Ascending aorta (tissue), 2 donors: ENCODE data around the gene BIRC5. TPM values are rescaled to one million over a fixed set of nuclear protein-coding genes. Genes with fewer than 3 reads are reported as not detected.

Source experiments
- DNase-seq, 2 donors: peaks; one replicate each; pipeline ENCODE4 v3.0.0-alpha.2; 2019; ENCODE audit warnings: low spot score in 2 of 2
- H3K27ac ChIP-seq, 2 donors: fragments of 200-600 bp; sonication (generic); one replicate each; pipeline ENCODE4 v1.5.1; 2016 to 2017; ENCODE audit warnings: mild to moderate bottlenecking in 1 of 2
- H3K27me3 ChIP-seq: fragments of 200-600 bp; sonication (generic); one replicate; pipeline ENCODE4 v1.5.1; 2017
- H3K36me3 ChIP-seq, 2 donors: fragments of 200-600 bp; sonication (generic); one replicate each; pipeline ENCODE4 v1.5.1; 2016
- H3K4me1 ChIP-seq, 2 donors: fragments of 200-600 bp; sonication (generic); one replicate each; pipeline ENCODE4 v1.5.1; 2016 to 2017; ENCODE audit warnings: mild to moderate bottlenecking in 1 of 2
- H3K4me3 ChIP-seq, 2 donors: fragments of 200-600 bp; sonication (generic); one replicate each; pipeline ENCODE4 v1.5.1; 2016 to 2017; ENCODE audit warnings: mild to moderate bottlenecking in 1 of 2
- H3K9me3 ChIP-seq, 2 donors: fragments of 200-600 bp; sonication (generic); one replicate each; pipeline ENCODE4 v1.5.1; 2016
- CTCF ChIP-seq, 3 experiments: fragments of 200-600 bp in 2 of 3; fragments of 450-650 bp in 1 of 3; sonication (generic) in 2 of 3; IDR thresholded peaks; one replicate each; pipeline ENCODE4 v1.5.1; 2016 to 2019; ENCODE audit warnings: antibody characterized with exemption in 3 of 3, mild to moderate bottlenecking in 1 of 3, moderate library complexity in 1 of 3
- intact Hi-C: fragments of 100-400 bp; cut with DNase I; formaldehyde crosslinking; loops from one replicate; pipeline ENCODE4 v1.15.1; 2023
- total RNA-seq: library from RNA; depleted of rRNA; stranded (reverse); fragments of >200 nt; gene quantifications from one replicate; pipeline ENCODE4 v1.1.0, GENCODE V29; 2016

The BIRC5 gene
- total RNA-seq, 1 donor from 2014 or later: 0.11 TPM

GRCh38 chr17:78210111-78210510, 3.9 kb upstream of the BIRC5 start:
- Histone ChIP-seq H3K27me3 (no peaks in the 10 kb centered on the region), H3K36me3 (peaks cover 0 to 4% of the 10 kb centered on the region in 2 donors)
- TF ChIP-seq CTCF (IDR thresholded peaks at IDR 0.05): no peak

GRCh38 chr17:78211032-78211431, 3.0 kb upstream of the BIRC5 start:
- no peak for TF ChIP-seq CTCF (IDR thresholded peaks at IDR 0.05)
- Histone ChIP-seq H3K9me3 (no peaks in the 10 kb centered on the region), H3K27me3 (no peaks in the 10 kb centered on the region), H3K4me1 (peaks cover 4 to 5% of the 10 kb centered on the region in 2 donors), H3K27ac (no peak overlapping the region), H3K4me3 (no peak overlapping the region), H3K36me3 (peaks cover 0 to 4% of the 10 kb centered on the region in 2 donors)
- DNase-seq: no peak
- intact Hi-C loops: no loop called here

More at GRCh38 chr17:78210111-78210510, 3.9 kb upstream of the BIRC5 start:
- no peak for DNase-seq
- Histone ChIP-seq H3K27ac (no peak overlapping the region), H3K4me1 (peaks cover 4 to 5% of the 10 kb centered on the region in 2 donors), H3K9me3 (no peaks in the 10 kb centered on the region), H3K4me3 (no peak overlapping the region)
- intact Hi-C loops: no loop called here

GRCh38 chr17:78214706-78215061, 631 bp downstream of the BIRC5 start:
- DNase-seq: no peak
- H3K36me3 ChIP-seq: no peaks in the 10 kb centered on the region
- intact Hi-C loops: no loop called here

GRCh38 chr17:78219396-78220150, 5.5 kb downstream of the BIRC5 start:
- DNase-seq: no peak
- no peak for TF ChIP-seq CTCF (IDR thresholded peaks at IDR 0.05)
- H3K36me3 ChIP-seq: no peaks in the 10 kb centered on the region

More at GRCh38 chr17:78214706-78215061, 631 bp downstream of the BIRC5 start:
- Histone ChIP-seq H3K4me3 (peak overlapping the region in 1 of 2 donors; percentile 59), H3K4me1 (peaks cover 4 to 5% of the 10 kb centered on the region in 2 donors), H3K9me3 (no peaks in the 10 kb centered on the region), H3K27ac (no peak overlapping the region), H3K27me3 (no peaks in the 10 kb centered on the region)
- TF ChIP-seq CTCF (IDR thresholded peaks at IDR 0.05): no peak

GRCh38 chr17:78223061-78223460, 9.0 kb downstream of the BIRC5 start:
- Histone ChIP-seq H3K9me3 (no peaks in the 10 kb centered on the region), H3K4me3 (no peak overlapping the region), H3K27me3 (no peaks in the 10 kb centered on the region), H3K27ac (no peak overlapping the region), H3K36me3 (no peaks in the 10 kb centered on the region), H3K4me1 (no peaks in the 10 kb centered on the region)
- DNase-seq: no peak
- no peak for TF ChIP-seq CTCF (IDR thresholded peaks at IDR 0.05)
- intact Hi-C loops: no loop called here

More at GRCh38 chr17:78219396-78220150, 5.5 kb downstream of the BIRC5 start:
- intact Hi-C loops: no loop called here
- no peaks in the 10 kb centered on the region for H3K4me1 ChIP-seq
- H3K4me3 ChIP-seq: no peak overlapping the region
- no peaks in the 10 kb centered on the region for H3K9me3 ChIP-seq
- no peaks in the 10 kb centered on the region for H3K27me3 ChIP-seq
- no peak overlapping the region for H3K27ac ChIP-seq
